GM21825 (cell line): Measurements from ENCODE around the gene CAVIN2.

Experiments
- ATAC-seq: cut with Tn5 transposase; IDR thresholded peaks from one replicate; pipeline ENCODE4 v1.9.1; 2021; ENCODE audit warnings: mild to moderate bottlenecking, moderate library complexity; ENCODE audit not compliant: unreplicated experiment

CAVIN2 gene

GRCh38 chr2:191866195-191866594 lies 19.3 kb upstream of the CAVIN2 start:
- ATAC-seq, result no peak

- no peak for ATAC-seq
Observed at GRCh38 chr2:191864628-191865374, 17.9 kb upstream of the CAVIN2 start.

DNA sequence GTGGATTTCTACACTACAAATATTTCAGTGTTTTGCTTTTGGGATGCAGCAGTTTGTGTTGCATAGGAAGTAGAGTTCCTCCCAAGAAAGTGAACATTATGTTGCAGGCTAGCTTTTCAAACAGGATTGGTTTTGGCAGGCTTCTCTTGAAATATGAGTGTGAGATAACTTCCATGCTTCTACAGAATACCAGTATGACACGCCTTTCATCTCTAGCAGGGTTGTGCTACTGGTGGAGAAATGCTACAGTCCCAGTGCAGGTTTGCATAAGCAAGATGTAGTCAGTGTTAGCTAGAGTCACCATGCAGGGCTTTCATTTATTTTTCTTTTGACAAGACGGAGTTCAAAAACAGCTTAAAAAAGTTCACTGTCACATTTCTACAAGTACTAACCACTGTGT lies 17.1 kb upstream of the CAVIN2 start:
- ATAC-seq, result no peak

DNA sequence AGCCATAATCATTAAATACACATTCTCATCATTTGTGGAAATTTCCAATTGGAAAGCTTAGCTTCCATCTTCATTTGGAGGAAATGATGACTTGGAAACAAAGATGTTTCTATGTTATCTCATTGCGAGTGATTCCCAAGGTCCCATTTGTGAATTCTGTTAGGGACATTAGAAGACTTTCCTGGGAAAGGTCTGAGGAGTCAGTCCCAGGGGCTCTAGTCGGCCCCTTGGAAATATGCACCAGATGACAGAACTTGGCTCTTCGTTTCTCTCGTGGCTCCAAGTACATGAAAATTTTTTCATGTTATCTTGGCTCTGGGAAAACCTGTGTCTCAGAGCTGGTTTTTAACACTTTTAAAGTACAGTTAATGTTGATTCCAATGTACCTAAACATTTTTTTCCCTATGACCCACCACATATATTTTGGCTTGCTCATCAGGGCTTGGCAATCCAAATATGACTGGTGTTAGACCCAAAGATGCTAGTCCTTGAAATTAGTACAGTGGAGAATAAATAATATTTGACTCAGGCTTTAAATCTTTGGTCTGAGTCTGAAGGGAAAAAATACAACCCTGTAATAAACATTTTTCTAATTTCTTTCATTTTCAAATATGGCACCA lies 15.4 kb upstream of the CAVIN2 start:
- no peak for ATAC-seq

DNA sequence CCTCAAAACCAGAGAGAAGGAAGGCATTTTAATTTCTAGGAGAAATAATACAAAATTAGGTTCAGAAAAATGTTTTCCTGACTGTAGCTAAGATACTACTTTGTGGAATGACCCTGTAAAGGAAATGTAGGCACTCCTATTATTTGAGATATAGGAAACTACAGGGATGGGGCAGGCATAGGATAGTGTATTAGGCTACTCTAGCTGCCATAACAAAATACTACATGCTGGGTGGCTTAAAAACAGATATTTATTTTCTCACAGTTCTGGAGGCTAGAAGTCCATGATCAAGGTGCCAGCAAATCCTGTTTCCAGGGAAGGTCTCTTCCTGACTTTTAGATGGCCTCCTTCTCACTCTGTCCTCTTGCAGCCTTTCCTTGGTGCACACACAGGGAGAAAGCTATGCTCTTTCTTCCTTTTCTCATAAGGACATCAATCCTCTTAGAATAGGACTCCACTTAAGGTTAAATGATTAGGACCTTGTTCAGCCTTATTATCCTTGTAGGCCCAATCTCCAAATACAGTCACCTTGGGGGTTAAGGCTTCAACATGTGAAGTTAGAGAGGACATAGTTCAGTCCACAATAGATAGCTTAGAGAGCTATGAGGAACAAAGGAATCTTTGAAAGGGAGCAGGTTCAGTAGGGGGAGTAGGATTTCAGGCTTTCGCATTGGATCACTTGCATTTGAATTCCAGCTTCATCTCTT lies 14.0 kb upstream of the CAVIN2 start:
- ATAC-seq, result no peak

GRCh38 chr2:191859681-191860080 lies 12.8 kb upstream of the CAVIN2 start:
- no peak for ATAC-seq

DNA sequence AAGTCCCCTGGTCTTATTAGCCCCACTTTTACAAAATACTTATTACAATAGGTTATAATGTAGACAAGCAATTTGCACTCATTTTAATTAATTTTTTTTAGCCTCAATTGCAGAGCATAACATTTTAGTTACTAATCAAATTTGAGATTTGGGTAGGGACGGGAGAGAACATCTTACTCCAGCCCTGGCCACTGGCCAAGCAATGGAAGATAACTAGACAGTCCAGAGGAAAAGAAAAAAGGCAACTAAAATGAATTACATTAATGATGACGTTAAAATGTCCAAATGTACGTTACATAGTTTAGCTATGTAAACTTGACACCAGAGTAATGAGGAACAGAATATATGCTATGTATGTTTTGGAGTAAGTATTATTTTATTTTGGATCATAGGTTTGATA lies 11.0 kb upstream of the CAVIN2 start:
- ATAC-seq, result no peak

DNA sequence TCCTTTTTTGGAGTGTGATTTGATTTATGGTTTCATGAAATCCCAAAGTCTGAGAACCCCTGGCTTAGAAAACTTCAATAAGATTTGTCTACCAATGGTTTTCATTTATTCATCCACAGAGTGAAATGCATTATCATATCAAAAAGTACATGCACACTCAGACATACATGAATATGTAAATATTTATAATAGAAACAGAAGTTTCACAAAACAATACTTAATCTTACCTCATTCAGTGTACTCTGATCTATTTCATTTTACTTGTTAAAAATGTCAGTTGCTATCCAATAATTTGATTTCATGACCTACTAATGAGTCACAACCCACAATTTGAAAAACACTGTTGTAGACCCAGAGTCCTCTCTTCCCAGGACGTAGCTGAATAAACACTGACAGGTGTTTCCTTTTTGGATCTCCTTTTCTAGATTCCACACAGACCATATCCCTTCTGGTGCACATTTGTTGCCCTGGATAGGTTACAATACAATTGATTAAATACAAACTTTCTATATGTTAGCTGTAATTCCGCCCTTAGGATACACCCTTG lies 10.4 kb upstream of the CAVIN2 start:
- ATAC-seq, result no peak

DNA sequence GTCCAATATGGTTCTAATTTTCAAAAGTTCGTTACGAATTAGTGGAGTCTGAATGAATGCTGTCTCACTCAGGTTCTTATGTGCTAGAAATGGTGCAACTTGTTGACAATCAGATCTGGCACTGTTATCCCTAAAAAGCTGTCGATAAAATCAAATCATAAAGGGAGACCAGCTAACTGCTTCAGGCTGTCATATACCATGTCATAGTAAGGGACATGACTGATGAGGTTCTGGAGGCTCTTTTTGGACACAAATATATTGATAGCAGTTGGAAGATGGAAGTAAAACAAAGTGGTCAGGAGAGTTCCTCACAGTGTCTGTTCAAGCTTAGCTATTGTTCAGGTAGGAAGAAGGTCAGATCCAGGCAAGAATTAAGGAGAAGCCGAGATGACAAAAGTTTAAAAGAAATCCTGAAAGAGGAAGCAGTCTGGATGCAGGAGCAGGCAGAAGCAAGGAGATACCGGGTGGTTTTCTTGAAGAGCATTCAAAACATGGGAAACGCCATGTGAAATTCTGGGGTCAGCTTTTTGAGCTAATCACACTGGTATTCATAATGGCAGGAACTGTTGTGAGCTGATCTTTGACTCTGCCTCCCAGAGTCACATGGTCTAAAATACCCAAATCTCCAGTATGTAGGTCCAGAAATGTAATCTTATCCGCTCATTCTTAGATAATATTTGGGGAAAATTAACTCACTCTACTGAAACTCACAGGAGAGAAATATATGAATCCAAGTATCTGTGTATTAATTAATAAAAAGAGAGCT lies 9.4 kb upstream of the CAVIN2 start:
- no peak for ATAC-seq

DNA sequence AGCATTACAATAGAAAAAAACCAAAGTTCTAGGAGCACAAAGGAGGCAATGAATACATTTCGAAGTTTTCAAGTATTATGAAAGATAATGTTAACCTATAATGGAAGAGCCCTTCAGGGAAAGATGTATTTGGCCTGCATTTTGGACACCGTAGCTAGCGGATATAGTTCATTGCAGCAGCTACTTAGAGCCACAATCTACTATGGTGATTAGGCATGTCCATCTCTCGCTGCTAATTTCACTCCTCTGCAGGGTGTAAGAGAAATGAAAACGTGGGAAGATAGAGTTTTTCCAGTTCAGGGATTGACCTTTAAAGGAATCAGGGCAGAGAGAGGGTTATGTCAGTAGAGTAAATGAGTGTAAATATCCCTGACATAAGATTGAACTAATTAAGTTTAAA lies 8.5 kb upstream of the CAVIN2 start:
- ATAC-seq, result no peak

DNA sequence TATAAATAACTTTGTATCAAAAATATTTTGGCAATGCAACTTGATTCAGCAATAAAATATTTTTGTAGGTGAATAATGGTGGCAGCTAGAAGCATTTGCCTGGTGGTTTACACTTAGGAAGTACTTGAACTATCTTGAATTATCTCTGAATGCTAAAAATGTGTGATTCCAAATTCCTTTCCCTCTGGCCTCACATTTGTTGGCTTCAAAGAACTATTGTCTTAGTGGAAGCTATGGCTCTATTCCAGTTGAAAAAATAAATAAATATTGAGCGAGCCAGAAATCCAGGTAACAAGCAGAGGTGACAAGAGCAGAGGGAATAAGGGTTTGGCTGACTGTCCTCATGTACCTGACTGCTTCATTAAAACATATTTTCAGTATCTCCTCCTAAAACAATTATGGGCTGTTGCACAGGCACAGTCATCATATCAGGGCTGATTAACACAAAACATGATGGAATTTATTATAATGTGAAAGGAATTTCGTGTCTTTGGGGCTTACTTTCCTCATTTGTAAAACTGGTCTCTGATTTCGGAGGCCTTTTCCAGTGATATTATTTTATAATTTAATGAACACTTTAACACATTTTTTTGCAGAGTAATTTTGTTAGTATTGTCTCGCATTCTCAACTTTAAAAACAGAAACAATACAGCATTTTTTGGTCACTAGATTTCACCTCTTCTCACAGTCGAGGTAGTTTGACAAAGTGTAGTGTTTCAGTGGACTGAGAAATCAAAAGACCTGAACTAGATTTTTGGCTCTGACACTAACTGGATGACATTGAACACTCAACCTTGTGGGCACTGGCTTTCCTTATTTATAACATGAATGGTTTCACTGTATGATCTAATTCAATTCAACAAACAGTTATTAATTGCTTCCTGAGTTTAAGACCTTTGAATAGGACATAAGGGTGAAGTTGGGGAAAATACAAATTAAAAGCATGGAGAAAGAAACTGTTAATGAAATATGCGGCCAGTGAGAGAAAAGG lies 7.8 kb upstream of the CAVIN2 start:
- ATAC-seq, result no peak

DNA sequence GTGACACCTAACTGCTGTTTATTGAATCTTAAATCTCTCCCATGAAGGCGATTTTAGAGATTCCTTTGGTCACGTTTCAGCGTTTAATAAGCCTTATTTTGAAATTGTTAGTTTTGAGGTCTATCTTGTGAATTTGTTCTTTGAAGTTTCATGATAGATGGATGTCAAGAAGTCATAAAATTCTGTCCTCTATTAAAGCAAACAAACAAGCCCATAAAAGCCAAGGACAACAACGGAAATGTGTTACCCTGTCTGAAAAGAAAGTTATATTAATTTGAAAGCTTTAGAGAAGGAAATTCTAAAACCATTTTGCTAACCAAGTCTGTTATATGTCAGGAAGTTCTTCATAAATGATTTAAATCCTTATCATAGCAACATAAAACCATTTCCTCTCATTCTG lies 7.0 kb upstream of the CAVIN2 start:
- ATAC-seq, result no peak

DNA sequence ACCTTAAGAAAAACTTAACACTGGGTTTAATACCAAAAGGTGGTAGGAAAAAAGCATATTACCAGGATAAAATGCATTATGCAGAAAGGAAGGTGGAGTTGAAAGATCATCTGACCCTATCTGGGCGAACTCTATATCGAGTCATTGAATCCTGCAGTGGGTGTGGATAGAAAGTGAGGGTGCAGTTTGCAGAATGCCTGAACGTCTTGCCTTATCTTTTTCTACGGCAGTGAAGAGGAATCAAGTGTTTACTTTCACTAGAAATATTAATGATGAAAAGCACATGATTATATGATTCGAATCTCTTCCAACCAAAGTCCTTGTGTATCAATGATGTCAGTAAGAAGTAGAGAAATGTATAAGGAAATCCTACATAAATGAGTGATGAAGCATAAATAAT lies 4.3 kb upstream of the CAVIN2 start:
- ATAC-seq, result no peak

DNA sequence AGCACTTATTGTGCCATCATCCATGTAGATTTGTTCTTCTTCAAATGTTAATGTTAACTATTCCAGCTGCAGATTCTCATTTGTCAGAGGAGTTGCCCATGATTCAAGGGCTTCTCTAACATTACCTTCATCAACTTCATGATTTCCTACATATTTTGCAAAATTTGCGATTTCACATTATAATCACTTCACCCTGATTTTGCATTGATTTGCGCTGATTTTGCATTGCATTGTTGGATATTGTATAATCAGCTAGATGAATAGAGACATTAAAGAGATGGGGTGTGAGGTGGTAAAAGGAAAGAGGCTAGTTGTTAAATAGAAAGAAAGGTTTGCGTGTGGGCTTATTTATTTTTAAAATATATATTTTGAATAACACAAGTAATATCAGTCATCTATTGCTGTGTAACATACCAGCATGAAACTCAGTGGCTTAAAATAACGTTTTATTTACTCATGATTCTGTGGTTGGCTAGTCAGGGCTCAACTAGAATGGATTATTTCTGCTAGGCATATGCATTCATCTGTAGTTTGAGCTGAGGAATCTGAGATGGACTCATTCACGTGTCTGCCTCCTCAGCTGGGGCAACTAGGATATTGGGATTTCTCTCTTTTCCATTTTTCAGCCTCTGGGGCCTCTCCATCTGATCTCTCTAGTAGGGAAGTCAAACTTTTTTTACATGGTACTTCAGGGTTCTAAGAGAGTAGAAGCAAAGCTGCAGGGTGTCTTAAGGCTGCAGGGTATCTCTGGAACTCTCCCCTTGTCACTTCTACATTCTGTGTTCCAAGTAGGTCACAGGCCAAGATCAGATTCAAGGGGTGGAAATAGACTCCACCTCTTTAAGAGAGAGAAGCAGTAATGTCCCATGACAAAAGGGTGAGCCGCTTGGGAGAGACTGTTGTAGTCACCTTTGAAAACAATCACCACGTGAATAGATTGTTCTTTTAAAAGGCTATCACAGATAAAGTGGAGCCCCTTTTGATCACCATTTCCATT lies 2.2 kb upstream of the CAVIN2 start:
- no peak for ATAC-seq

DNA sequence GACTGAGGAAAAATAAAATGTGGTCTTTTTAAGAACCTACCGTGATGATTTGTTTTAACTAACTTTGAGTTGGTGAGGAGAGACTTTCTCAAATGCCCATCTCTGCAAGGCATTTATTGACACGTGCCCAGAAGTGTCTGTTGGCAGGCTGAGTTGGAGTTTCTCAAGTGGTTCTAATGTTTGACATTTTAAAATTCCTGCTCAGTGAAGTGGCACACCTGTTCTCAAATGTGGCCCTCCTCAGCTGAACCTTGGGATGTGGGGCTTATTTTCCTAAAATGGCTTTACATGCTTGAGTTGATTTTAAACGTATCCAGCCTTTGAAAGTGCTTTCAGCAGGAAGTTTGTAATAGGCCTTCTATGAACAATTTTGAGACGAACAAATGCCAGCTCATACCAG lies 876 bp upstream of the CAVIN2 start:
- no peak for ATAC-seq

DNA sequence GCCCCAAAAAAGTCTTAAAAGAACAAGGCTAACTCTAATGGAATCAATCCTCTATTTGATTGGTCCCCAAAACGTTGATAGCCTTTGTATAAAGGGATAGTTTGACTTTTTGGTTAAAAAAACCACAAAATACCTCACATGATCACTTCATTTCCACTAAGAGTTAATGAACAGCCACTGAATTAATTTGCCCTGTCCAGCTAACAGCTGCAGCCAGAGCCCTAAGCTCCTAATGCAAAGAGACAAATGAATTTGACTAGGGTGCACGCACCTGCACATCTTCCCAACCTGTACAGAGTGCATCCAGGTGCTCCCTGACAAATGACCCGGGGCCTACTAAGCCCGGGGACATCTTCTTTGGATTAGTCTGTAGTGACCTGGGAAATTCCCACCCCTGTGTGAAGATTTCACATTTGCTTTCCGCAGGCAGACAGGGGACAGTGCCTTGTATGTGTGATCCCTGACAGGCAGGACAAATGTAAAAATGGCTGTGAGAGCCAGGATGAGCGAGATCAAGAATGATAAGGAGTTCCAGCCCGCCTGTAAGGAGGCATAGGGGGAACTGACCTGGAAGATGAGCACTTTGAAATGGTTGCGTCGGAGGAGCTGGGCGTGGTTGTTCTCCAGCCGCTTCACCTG lies 893 bp downstream of the CAVIN2 start:
- no peak for ATAC-seq

DNA sequence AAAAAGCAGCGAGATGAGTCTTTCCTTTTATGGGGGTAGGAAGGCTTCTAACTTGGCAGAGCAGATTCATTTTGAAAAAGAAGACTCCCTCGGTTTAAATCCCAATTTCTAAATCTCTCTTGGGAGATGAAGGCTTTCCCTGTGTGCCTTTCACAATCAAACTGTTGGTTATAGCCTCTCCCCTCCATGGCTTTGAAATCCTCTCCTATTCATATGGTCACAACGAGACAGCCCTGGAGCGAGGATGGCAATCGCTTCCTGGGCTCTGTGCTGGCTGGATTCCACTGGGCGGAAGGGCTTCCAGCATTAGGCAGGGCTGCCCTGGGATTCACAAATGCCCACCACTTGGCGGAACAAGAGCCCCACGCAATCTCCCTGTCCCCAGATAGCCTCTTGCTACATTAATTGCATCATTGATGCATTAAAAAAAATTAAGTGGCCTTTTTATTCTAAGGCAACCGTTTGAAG lies 1.6 kb downstream of the CAVIN2 start:
- no peak for ATAC-seq

DNA sequence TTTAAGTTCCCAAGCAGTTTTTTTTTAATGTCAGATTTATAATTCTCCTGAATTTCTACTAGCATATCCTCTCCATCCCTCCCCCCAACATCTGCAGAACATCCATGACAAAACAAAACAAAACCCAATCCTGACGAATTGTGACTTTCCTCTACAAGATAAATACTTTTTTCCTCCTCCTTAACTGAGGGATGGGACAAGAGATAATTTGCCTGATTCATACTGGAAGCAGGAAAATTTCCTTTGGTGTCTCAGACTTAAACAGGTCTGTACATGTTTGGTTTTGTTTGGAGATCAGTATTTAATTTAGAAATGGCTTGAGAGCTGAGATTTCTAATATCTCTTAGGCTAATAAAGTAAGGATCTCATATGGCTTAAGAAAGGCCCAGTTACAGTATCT lies 2.2 kb downstream of the CAVIN2 start:
- no peak for ATAC-seq
